ENCODE results near the gene OPALIN.

DNA sequence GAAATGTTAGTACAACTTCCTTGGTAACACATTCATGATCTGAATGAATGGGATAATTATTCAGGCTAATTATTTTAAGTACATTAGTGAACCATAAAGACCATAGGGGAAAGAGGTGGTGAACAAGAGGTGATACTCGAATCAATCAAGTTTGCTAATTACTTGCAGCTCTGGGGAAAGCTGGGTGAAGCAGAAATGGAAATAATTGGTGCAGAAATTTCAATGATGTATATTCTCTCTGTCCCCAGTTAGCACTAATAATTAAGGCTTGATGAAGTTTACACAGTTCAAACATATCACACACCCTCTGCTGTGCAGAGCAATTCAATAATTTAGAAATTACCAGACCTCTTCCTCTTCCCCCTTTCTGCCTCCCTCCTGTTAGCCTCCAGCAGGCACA is 49.4 kb upstream of the OPALIN start:
- TF ChIP-seq CTCF (IDR thresholded peaks at IDR 0.05) (no peak), EZH2 (IDR thresholded peaks at IDR 0.05; ENCODE audit: borderline replicate concordance, insufficient read depth, low read depth, low read length, poor library complexity, severe bottlenecking) (no peak)
